Mucosa of descending colon (tissue), 3 donors: Measurements from ENCODE around the gene ITGAD. TPM values are rescaled to one million over a fixed set of nuclear protein-coding genes. Genes with fewer than 3 reads are reported as not detected.
A peak's percentile ranks its signal among the peaks of the same experiment; 100 is the strongest.

Source experiments
- ATAC-seq: fragments of 200-7000 bp; cut with Tn5 transposase; one replicate; pipeline ENCODE4 v1.9.1; 2020; ENCODE audit warnings: mild to moderate bottlenecking, moderate library complexity
- DNase-seq, 3 donors: peaks; one replicate each; pipeline ENCODE4 v3.0.0-alpha.2; 2020
- H3K36me3 ChIP-seq: fragments of 200-600 bp; one replicate; pipeline ENCODE4 v1.8.0; 2021; ENCODE audit warnings: low read depth, mild to moderate bottlenecking
- H3K4me1 ChIP-seq: fragments of 200-600 bp; one replicate; pipeline ENCODE4 v1.8.0; 2021; ENCODE audit warnings: low read depth, mild to moderate bottlenecking
- H3K4me3 ChIP-seq: fragments of 200-600 bp; one replicate; pipeline ENCODE4 v1.8.0; 2021; ENCODE audit warnings: mild to moderate bottlenecking
- H3K9me3 ChIP-seq: fragments of 200-600 bp; one replicate; pipeline ENCODE4 v1.8.0; 2021; ENCODE audit warnings: mild to moderate bottlenecking
- CTCF ChIP-seq: fragments of 200-600 bp; IDR thresholded peaks from one replicate; pipeline ENCODE4 v1.8.0; 2022; ENCODE audit warnings: antibody characterized with exemption, mild to moderate bottlenecking
- intact Hi-C, 2 donors: fragments of 100-400 bp; cut with DNase I in 1 of 2; cut with micrococcal nuclease in 1 of 2; formaldehyde crosslinking; loops; one replicate each; pipeline versions ENCODE4 v1.11.0 to v1.11.1; 2022; cut with DNase I, micrococcal nuclease
- total RNA-seq, 3 donors: library from RNA; stranded (reverse); fragmentation: NEBNext Ultra II Directional in 2 of 3; extraction: Animal tissue kit (Norgen Biotek cat#: 25700) in 2 of 3; gene quantifications; one replicate each; pipeline versions ENCODE4 v1.2.1 to v1.2.4, GENCODE V29; 2021 to 2023
- donor health status: DM: no; HTN: no; CAD: no; lungs with moderate emphysema.
- donor health status: DM: no; HTN: no; CAD: no.
- donor health status: DM: no; HTN: yes; CAD: no.

ITGAD gene
- total RNA-seq, 3 donors from 2014 or later = 0.41 TPM; not detected in 2

- Histone ChIP-seq H3K4me1 (no peaks in the 10 kb centered on the region), H3K36me3 (no peaks in the 10 kb centered on the region), H3K4me3 (no peak overlapping the region), H3K9me3 (no peaks in the 10 kb centered on the region)
- DNase-seq (no peak), ATAC-seq (no peak)
- no peak for TF ChIP-seq CTCF
- intact Hi-C loops = no loop called here
Observed at GRCh38 chr16:31388535-31388934, 4.6 kb upstream of the ITGAD start.

- intact Hi-C loops = no loop called here
- no peak for TF ChIP-seq CTCF
- no peak for ATAC-seq
- Histone ChIP-seq H3K36me3 (no peaks in the 10 kb centered on the region), H3K4me3 (no peak overlapping the region), H3K9me3 (no peaks in the 10 kb centered on the region), H3K4me1 (no peaks in the 10 kb centered on the region)
- DNase-seq = no peak
Observed at GRCh38 chr16:31390504-31391041, 2.6 kb upstream of the ITGAD start.

GRCh38 chr16:31395647-31396046 lies 2.5 kb downstream of the ITGAD start:
- Histone ChIP-seq H3K4me3 (no peak overlapping the region), H3K9me3 (no peaks in the 10 kb centered on the region), H3K4me1 (no peaks in the 10 kb centered on the region), H3K36me3 (no peaks in the 10 kb centered on the region)
- DNase-seq (peak in 2 of 3 donors; percentile 30 to 53), ATAC-seq (no peak)
- no peak for TF ChIP-seq CTCF
- intact Hi-C loops = no loop called here

GRCh38 chr16:31397096-31397660 lies 4.0 kb downstream of the ITGAD start:
- no peak for TF ChIP-seq CTCF
- Histone ChIP-seq H3K36me3 (no peaks in the 10 kb centered on the region), H3K4me1 (no peaks in the 10 kb centered on the region), H3K4me3 (no peak overlapping the region), H3K9me3 (no peaks in the 10 kb centered on the region)
- no peak for ATAC-seq
- intact Hi-C loops = no loop called here
- DNase-seq = peak in 1 of 3 donors; percentile 38

GRCh38 chr16:31397701-31398100 lies 4.6 kb downstream of the ITGAD start:
- intact Hi-C loops = no loop called here
- no peaks in the 10 kb centered on the region for H3K9me3 ChIP-seq
- no peak overlapping the region for H3K4me3 ChIP-seq
- peak in 1 of 3 donors; percentile 27 for DNase-seq
- TF ChIP-seq CTCF = no peak
- H3K4me1 ChIP-seq = no peaks in the 10 kb centered on the region
- H3K36me3 ChIP-seq = no peaks in the 10 kb centered on the region
- ATAC-seq = no peak

GRCh38 chr16:31400191-31400590 lies 7.1 kb downstream of the ITGAD start:
- ATAC-seq (peak; percentile 20), DNase-seq (no peak)
- Histone ChIP-seq H3K4me1 (no peaks in the 10 kb centered on the region), H3K9me3 (no peaks in the 10 kb centered on the region), H3K36me3 (no peaks in the 10 kb centered on the region), H3K4me3 (no peak overlapping the region)
- TF ChIP-seq CTCF = no peak
- intact Hi-C loops = no loop called here
